ENCODE results near the gene HOXA3.

The HOXA3 gene

DNA sequence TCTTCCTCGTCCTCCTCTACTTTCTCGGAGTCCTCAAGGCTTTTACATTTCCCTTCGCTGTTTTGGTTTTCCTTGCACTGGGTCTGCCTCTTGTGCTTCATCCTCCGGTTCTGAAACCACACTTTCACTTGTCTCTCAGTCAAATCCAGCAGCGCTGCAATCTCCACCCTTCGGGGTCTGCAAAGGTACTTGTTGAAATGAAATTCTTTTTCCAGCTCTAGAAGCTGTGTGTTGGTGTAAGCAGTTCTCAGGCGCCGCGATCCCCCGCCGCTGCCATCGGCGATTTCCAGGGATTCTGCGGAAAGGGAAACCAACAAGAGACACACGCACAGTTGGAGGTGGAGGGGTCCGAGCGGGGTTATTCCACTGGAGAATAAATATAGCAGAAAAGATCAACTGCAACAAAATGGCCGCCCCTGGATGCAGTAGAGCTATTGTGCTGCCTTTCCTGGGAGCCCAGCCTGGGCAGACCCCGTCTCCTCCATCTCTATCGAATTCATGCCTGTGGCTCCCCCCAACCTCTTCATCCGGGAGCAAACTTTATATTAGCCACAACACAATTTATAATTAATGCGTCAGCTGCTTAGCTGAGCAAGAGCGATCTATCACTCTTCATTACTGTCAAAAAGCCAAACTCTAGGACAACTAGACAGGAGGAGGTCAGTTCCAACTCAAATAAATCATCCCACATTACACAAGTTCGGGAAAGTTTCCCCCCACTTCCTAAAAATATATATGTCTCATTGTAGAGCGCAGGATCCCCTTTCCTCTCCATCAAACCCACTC is 51.0 kb downstream of the HOXA3 start:
- no peak for DNase-seq

DNA sequence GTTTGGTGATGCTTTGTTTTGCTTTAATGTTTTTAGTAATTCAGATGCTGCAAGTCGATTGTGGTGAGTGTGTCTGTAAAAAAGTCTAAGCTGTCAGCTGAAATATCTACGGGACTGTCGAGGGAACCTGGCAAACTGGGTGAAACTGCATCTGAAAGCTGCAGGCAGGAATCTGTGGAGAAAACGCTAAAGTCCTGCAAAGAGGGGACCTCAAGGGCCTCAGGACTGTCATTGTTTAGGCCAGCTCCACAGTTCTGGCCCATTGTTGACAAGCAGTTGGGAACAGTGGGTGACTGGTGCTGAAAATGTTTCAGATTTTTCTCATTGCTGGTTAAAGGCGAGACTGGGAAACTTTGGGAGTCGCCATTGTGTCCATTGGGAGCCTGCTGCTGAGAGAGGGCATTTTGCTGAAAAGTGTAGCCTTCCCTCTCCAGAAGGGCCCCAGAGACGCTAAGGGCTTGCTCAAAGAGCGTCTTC is 51.7 kb downstream of the HOXA3 start:
- DNase-seq: no peak

DNA sequence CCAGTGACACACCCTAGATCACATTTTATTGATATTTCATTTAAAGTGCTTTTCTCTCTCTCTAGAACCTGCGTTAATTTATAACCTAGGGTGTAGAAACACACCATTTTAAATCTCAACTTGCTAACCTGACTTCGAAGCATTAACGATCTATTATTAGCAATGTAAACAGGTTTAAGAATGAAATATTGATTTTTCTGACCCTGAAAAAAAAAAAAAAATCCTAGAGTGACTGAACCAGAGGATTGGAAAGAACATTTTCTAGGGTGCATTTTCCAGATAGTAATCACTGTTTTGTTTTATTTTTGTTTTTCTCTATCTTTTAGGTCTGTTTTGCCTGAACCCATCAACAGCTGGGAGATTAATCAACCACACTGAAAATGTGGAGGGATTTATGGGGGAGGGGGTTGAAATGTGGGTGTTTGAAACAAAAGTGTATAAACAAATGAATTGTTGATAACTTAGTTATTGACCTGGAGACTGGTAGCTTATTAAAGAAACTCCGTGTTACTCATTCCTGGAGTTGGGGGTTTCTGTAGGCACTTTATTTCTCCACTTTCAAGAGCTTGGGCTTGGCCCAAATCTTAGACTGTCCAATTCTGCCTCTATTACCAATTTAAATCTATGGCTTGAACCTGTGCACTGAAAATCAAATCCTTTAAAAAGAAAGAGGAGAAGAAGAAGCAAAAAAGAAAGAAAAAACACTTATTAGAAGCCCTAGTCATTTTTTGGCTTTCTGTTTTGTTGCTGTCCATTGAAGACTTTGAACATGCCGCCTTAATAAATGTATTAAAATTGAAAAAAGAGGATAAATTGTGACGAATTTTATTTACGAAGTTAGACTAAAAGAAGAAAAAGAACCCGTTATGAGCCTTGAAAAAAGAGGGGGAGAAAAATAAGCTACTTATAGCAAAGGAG is 52.7 kb downstream of the HOXA3 start:
- DNase-seq: no peak

DNA sequence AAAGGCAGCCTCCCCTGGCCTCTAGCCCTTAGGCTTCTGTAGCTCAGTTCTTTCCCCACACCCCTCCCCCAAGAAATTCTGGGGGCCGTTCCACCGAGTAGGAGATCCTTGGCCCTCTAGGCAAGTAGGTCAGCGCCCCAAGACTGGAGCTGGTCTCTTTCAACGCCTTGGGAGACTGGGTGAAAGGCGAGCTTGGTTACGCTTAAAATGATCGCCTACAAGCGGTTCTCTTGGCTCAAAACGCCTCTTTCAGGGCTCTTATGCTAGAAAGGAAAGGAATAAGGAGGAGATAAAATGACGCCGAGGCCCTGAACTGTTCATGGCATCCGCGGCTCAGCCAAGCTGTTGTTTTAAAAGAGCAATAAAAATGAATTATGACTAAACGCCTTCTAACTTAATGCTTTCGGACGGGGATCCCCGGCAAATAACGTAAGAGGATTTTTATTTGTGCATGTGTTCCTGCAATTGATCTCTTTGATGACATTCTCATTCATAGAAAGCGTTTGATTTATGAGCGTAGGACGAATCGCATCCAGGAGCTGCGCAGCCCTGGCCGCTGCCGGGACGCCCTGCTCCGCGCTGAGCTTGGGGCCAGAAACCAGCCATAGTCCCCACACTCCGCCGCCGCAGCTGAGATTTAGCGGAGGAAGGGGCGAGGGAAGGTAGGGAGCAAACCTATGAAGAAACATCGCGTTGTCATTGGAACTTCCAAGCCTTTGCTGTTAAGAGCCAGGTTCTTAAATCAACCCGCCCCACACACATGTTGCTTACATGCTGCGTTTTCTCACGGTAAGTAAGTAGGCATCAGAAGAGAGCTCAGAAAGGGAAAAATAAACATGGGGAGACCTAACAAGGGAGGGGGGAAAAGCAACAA is 53.6 kb downstream of the HOXA3 start:
- DNase-seq: no peak

DNA sequence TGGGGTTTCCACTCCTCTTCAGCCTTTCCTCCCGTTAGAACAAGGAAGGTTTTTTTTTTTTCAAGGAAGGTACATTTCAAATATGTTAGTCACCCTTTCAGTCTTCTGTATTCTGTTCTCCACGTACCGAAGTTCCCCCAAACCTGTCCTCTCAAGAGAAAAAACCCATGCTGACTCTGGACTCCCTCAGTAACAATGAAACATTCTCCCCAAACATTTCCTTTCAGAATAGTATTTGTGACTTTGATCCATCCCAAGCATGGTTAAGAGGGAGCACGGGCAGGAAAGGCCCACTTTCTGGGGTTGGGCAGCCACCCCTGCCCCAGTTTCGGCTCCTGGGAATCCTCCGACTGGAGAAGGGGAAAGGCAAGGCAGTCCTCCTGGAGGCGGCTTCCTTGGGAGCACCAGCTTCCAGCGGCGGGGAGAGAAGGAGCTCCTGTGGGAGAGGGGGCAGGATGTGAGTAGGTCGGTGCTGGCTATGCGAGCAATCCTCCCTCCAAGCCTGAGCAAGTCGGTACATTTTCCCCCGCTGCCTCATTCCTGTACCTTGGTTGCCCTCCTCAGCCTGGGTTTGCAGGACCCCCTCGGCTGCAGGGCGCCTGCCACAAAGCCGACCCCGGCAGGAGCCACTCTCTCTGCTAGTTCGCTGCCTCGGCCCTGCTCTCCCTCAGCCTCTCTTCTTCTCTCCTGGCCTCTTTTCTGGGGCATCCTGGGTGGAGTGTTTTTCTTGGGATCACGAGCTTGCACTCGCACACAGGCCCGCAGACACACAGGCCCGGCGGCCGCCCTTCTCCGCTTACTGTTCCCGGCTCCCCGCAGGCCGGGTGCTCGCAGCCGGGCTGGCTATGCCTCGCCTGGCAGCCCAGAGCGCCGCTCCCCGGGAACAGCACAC is 54.5 kb downstream of the HOXA3 start:
- no peak for DNase-seq

DNA sequence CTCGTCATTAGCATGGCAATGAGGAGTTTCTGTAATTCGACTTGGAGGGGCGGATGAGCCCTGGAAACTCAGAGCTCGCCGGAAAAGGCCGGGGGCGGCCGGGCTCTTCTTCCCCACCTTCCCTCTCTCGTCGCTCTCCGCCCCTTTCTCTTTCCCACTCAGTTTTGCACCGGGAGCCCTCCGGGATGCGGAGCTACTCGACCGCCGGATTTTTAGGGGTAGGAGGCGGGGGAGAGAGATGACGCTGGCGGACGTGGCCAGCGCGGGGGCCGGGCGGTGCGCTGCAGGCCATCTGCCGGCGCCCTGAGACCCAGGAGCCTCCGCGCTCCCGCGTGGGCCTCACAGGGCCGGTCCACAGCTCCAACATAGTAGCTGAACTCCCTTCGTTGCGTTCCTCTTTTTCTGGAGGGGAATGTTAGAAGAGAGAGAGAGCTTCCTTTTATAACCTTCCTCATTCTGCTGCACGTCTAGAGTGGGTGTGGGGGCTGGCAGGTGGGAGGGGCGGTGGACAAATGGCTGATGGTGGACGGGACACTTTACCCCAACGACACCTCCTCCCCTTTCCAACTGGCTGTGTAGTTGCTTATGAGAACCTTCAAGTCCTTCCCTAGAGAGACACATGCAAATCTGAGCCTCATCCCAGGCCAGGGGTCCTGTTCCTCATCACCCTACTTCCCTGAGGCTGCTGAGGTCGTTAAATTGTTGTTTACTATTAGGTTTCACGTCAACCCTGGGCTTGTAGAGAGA is 55.4 kb downstream of the HOXA3 start:
- no peak for DNase-seq

DNA sequence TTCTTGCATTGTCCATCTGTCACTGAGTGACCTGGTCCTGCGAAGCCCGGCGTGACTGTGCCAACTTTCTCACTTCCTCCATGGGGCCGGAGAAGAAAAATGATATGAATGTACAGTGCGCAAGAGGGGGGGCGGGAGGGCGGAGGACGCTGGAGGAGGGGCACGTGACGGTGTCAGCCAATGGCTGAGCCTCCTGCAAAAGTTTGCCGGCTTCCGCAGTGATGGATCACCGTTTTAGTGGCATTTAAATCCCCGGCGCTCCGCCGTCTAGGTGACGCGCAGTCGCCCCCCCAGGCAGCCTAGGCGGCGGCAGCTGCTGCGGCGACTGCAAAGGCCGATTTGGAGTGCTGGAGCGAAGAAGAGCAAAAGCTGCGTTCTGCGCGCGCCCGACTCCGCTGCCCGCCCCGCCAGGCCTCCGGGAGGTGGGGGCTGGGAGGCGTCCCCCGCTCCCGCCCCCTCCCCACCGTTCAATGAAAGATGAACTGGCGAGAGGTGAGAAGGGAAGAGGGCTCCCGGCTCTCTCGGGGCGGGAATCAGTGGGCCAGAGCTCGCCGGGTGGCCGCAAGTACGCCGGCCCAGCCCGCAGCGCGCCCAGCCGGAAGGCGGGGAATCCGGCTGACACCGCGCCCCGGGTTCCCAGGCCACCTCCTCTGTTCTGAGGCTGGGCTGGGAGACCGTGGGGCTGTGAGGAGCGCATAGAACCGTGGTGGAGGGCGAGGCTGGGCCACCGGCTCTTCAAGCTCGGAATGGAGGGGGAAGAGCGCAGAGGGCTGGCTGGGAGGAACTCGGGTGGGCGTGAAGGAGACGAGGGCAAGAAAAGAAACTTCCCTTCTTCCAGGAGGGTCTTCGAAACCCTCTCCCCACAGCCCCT is 56.3 kb downstream of the HOXA3 start, which contains the start of gene HOXA1:
Gene HOXA1, minus strand, starts transcription at position 104 of the 871 bp plus-strand sequence. Its CDS starts 88 bp downstream, at position 16.
- no peak for DNase-seq

DNA sequence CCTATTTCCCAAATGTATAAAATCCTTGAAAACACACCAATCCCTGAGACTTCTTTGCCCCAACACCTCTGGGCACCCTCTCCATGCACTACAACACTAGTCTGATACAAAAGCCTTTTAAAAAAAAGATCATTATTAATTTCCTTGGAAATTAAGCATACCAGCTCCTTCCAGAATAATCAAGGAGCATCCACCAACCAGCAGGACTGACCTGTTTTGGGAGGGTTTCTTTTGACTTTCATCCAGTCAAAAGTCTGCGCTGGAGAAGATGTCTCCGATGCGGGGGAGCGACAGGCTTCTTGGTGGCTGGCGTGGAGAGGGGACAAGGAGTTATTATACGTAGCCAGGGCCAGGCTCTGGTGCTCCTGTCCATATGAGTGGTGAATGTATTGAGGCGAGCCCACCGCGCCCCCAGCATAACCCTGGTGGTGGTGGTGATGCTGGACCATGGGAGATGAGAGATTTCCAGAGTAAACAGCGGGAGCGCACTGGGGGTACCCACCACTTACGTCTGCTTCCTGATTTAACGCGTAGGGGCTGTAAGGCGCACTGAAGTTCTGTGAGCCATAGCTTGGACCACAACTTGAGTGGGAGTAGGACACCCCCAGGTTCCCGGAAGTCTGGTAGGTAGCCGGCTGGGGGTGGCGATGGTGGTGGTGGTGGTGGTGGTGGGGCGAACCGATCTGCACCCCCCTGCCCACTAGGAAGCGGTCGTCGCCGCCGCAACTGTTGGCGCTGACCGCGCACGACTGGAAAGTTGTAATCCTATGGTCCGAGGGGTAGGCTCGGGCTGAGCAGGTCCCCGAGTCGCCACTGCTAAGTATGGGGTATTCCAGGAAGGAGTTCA is 57.1 kb downstream of the HOXA3 start:
- DNase-seq: no peak

DNA sequence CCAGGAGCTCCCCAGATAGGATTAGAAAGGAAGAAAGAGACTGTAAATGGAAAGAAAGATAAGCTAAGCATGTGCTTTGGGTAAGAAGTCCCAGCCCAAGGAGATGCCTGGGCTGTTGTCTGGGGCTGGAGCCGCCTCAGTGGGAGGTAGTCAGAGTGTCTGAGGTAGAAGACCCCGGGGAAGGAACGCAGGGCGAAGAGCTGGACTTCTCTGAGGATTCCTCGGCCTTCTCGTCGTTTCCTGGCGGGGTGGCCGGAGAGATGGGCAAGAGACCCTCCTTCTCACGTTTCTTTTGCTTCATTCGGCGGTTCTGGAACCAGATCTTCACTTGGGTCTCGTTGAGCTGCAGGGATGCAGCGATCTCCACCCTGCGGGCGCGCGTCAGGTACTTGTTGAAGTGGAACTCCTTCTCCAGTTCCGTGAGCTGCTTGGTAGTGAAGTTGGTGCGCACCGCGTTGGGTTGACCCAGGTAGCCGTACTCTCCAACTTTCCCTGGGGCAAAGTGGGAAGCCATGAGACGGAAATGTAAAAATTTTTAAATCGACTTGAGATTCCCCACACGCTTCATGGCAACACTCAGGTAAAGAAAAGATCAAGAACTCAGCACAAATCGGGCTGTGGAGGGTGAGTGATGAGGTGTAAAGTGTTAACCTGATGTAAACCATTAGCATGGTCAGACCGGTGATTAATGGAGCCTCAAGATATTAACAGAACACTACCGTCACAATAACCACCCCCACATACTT is 57.9 kb downstream of the HOXA3 start:
- DNase-seq: no peak

DNA sequence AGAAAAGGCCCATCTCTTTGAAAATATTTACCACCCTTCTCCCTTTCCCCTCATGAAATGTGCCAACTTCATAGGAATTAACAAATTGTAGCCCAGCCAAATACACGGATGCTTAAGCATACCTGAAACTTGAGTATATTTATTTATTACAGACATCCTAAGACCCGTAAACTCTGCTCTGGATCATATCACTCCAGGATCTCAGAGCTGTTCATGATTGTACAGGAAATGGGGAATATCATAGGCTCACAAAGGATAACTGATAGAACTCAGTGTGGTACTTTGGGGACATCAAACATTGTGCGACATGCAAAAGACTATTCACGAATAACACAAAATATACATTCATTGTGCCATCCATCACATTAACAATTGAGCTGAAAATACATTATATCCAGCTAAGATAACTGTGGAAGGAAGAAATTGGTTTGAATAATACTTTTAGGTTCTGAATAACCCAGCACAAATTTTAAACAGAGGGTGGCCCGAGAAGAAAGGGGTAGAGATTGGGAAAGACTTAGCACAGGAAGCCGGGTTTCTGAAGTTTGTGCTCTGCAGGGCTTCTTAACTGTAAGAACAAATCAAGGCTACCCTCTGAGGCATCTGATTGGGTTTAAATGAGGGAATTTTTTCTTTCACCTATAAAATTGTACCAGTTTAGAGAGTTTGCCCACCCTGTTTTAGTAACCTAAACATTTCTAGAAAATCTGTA is 59.0 kb downstream of the HOXA3 start:
- DNase-seq: no peak

DNA sequence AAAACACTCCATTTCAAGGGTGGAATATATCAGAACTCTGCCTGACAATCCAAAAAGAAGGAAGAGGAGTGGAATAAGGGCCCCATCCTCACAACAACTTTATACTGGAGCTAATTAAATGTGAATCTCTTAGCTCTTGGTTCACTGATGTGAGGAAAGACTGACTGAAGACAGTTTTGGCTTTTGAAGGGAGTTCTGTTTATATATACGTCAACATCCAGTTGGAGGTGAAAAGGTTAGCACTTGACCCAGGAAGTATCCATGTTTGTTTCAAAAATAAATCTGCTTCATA is 59.6 kb downstream of the HOXA3 start:
- DNase-seq: no peak

DNA sequence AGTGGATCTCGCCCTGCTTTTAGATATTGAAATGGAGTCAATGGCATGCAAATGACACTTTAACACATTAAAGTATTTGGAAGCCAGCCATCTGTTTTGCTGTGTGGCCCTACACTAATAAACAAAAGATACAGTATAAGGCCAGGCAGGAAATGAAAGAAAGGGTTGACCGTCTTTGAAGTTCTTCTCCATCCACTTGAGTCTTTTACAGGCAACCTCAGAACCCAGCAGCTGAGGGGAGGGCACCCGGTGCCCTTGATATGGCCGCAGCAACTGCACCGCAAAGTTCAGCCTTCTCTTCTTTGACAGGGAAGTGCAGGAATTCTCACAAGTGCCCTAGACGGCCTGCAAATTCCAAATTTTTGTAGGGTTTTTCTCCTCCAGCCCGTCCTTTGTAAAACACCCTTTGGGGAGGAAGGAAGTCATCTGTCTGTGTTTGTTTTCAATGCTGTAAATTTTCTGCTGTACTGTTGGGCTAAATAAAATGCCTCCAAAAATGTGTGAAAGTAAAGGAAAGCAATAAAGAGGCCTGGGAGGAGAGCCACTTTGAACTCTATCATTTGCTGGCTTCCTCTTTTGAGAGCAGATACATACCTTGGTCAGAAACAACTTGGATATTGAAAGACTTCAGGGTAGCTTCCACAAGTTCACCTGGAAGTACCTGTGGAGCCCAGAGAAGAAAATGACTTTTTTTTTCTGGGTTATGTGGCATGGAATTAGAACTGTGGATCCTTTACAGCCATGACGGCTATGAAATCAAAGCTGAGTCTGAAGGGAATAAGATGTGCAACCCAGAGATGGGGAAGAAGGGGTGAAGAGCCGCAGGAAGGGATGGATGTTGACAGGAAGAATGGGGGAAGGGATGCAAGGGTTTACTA is 60.2 kb downstream of the HOXA3 start:
- DNase-seq: no peak

DNA sequence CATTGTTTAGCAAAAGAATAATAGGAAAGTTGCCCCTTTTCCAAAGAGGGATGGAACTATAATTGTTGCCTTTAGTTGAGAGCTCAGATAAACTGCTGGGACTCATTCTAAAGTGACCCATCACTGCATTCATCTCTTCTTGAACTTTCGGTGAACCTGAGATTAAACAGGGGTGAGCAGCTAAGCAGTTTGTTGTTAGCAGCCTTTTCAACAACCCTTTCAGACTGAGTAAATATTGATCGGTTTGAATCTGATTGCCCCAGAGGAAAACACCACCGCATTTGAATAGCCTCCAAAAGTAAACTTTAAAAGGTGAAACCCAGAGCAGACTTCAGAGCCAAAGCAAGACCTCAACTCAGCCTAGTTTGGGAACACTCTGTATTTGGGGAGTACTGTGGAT is 61.3 kb downstream of the HOXA3 start:
- no peak for DNase-seq

DNA sequence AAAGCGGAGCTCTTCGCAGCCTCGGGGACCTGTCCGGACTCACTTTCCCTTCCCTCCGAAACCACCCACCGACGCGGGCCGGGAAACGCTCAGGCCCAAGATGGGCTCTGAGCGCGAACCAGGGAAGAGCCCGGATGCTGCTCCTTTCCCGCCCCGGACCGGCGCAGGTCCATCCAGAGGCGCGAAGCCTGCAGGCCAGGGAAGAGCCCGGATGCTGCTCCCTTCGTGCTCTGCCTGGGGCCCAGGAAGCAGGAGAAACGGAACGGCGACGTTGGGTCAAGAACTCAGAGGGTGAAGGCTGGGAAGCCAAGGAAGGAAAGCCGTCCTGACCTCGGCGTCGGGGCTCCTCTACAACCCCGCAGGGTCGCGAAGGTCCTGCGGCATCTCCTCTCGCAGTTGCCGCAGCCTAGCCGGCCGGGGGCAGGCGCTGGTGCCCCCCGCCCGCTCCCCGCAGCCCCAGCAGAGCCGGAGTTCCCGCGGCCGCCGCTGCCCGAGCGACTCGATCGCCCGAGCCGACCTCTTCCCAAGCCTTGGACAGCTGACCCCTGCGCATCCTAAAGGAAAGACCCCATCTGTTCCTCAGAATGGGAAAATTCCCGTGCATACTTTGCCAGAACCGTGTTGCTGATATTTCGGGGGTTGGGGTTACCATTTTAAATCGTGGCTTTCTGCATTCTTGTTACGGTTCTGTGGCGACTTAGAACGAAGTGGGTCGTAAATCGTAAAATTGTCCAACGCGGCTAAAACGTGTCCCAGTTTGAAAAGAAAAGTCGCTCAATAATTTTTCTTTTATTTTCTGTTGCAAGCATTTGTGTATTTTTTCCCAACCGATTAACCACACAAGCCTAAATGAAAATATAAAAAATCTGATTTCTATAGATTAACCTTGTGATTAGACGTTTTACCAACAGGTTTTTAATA is 64.1 kb downstream of the HOXA3 start:
- no peak for DNase-seq

DNA sequence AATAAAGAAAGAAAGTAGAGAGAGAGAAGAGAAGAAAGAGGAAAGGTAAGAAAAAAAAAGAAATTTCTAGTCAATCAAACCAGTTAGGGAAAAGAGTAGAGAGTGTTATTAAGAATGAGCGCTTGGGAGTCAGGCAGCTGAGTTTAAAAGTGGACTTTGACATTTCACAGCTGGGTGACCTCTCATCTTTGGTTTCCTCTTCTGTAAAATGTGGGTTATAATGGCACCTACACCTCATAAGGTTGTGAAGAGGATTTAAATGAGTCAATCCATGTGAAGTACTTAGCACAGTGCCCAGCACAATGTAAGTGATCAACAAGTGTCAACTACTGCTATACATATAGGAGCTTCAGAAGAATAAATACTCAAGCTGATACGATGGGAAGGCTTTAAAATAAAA is 68.7 kb downstream of the HOXA3 start:
- DNase-seq: no peak

DNA sequence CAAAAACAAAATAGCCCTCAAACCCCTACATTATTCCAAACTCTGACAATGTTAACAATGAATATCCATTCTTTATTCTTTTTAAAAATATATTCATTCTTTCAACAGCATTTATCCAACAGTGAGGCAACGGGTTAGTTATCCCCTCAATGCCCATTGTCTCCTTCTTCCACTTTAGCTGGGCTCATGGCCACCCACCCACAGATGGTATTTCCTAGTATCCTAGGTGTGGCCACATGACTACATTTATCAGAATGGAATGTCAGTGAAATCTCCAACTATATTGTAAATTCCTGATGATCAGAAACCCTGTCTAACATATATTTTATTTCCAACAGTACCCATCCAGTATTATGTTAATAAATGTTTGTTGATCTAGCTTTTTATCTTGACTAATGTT is 70.2 kb downstream of the HOXA3 start:
- no peak for DNase-seq
